ENCODE results near the gene SPRTN.
A peak's percentile ranks its signal among the peaks of the same experiment; 100 is the strongest.
"Not testable (repeated sequence)": the region's sequence is repeated elsewhere in the genome, so short reads cannot be mapped to it uniquely, and the experiment has no call there.

SPRTN gene

GRCh38 chr1:231334079-231334666, 3.9 kb upstream of the SPRTN start:
- in situ Hi-C loops (cut with HindIII; ENCODE audit: low pct_ligation_motif_present, low pct_unique_long_range_greater_than_20kb, low sequenced_read_pairs), result no loop called here
- DNase-seq, result no peak

GRCh38 chr1:231334952-231335351, 3.1 kb upstream of the SPRTN start:
- in situ Hi-C loops (cut with HindIII; ENCODE audit: low pct_ligation_motif_present, low pct_unique_long_range_greater_than_20kb, low sequenced_read_pairs), result no loop called here

GRCh38 chr1:231335663-231336602, 2.2 kb upstream of the SPRTN start:
- in situ Hi-C loops (cut with HindIII; ENCODE audit: low pct_ligation_motif_present, low pct_unique_long_range_greater_than_20kb, low sequenced_read_pairs), result no loop called here
- DNase-seq, result no peak

More at GRCh38 chr1:231334952-231335351, 3.1 kb upstream of the SPRTN start:
- no peak for DNase-seq

- DNase-seq, result no peak
- in situ Hi-C loops (cut with HindIII; ENCODE audit: low pct_ligation_motif_present, low pct_unique_long_range_greater_than_20kb, low sequenced_read_pairs), result no loop called here
Measured at GRCh38 chr1:231337043-231337471, 1.0 kb upstream of the SPRTN start.

- in situ Hi-C loops (cut with HindIII; ENCODE audit: low pct_ligation_motif_present, low pct_unique_long_range_greater_than_20kb, low sequenced_read_pairs), result no loop called here
- DNase-seq, result peak; percentile 98
Measured at GRCh38 chr1:231337472-231338269, 422 bp upstream of the SPRTN start, which contains the start of gene EXOC8. TSS of gene EXOC8 (minus strand) at chr1:231337852. CDS start at chr1:231337745, 107 bp downstream.

GRCh38 chr1:231340328-231341013, 2.4 kb downstream of the SPRTN start:
- DNase-seq, result no peak
- in situ Hi-C loops (cut with HindIII; ENCODE audit: low pct_ligation_motif_present, low pct_unique_long_range_greater_than_20kb, low sequenced_read_pairs), result no loop called here

GRCh38 chr1:231347961-231348360, 9.9 kb downstream of the SPRTN start:
- in situ Hi-C loops (cut with HindIII; ENCODE audit: low pct_ligation_motif_present, low pct_unique_long_range_greater_than_20kb, low sequenced_read_pairs), result no loop called here
- no peak for DNase-seq

GRCh38 chr1:231348442-231348841, 10.3 kb downstream of the SPRTN start:
- in situ Hi-C loops (cut with HindIII; ENCODE audit: low pct_ligation_motif_present, low pct_unique_long_range_greater_than_20kb, low sequenced_read_pairs), result no loop called here
- DNase-seq, result no peak

GRCh38 chr1:231348856-231349255, 10.8 kb downstream of the SPRTN start:
- in situ Hi-C loops (cut with HindIII; ENCODE audit: low pct_ligation_motif_present, low pct_unique_long_range_greater_than_20kb, low sequenced_read_pairs); DNase-seq: not testable (repeated sequence)

GRCh38 chr1:231351816-231352215, 13.7 kb downstream of the SPRTN start:
- in situ Hi-C loops (cut with HindIII; ENCODE audit: low pct_ligation_motif_present, low pct_unique_long_range_greater_than_20kb, low sequenced_read_pairs), result no loop called here

GRCh38 chr1:231353086-231353485, 15.0 kb downstream of the SPRTN start:
- in situ Hi-C loops (cut with HindIII; ENCODE audit: low pct_ligation_motif_present, low pct_unique_long_range_greater_than_20kb, low sequenced_read_pairs), result no loop called here
- DNase-seq, result no peak

More at GRCh38 chr1:231351816-231352215, 13.7 kb downstream of the SPRTN start:
- no peak for DNase-seq

- in situ Hi-C loops (cut with HindIII; ENCODE audit: low pct_ligation_motif_present, low pct_unique_long_range_greater_than_20kb, low sequenced_read_pairs), result no loop called here
- no peak for DNase-seq
Measured at GRCh38 chr1:231354330-231355020, 16.4 kb downstream of the SPRTN start.

- DNase-seq, result no peak
- in situ Hi-C loops (cut with HindIII; ENCODE audit: low pct_ligation_motif_present, low pct_unique_long_range_greater_than_20kb, low sequenced_read_pairs), result no loop called here
Measured at GRCh38 chr1:231355171-231355570, 17.1 kb downstream of the SPRTN start.

GRCh38 chr1:231357187-231357772, 19.2 kb downstream of the SPRTN start:
- in situ Hi-C loops (cut with HindIII; ENCODE audit: low pct_ligation_motif_present, low pct_unique_long_range_greater_than_20kb, low sequenced_read_pairs), result no loop called here
- DNase-seq, result no peak

- in situ Hi-C loops (cut with HindIII; ENCODE audit: low pct_ligation_motif_present, low pct_unique_long_range_greater_than_20kb, low sequenced_read_pairs), result no loop called here
- DNase-seq, result peak; percentile 75
Measured at GRCh38 chr1:231357831-231358354, 19.8 kb downstream of the SPRTN start.

- no peak for DNase-seq
- in situ Hi-C loops (cut with HindIII; ENCODE audit: low pct_ligation_motif_present, low pct_unique_long_range_greater_than_20kb, low sequenced_read_pairs), result no loop called here
Measured at GRCh38 chr1:231359113-231359512, 21.0 kb downstream of the SPRTN start.

- DNase-seq, result no peak
Measured at GRCh38 chr1:231362325-231362724, 24.2 kb downstream of the SPRTN start.

More at GRCh38 chr1:231362325-231362724, 24.2 kb downstream of the SPRTN start:
- in situ Hi-C loops (cut with HindIII; ENCODE audit: low pct_ligation_motif_present, low pct_unique_long_range_greater_than_20kb, low sequenced_read_pairs), result no loop called here
